Thoracic aorta (tissue), 2 donors: Measurements from ENCODE around the gene DERA. TPM values are rescaled to one million over a fixed set of nuclear protein-coding genes. Genes with fewer than 3 reads are reported as not detected.

ENCODE experiments used
- ATAC-seq: fragments of 150-250 bp; one replicate; pipeline ENCODE4 v1.8.0; 2017; ENCODE audit warnings: low read depth; ENCODE audit not compliant: insufficient number of reproducible peaks, low FRiP score
- DNase-seq: peaks from one replicate; pipeline ENCODE4 v3.0.0-alpha.2; 2020; ENCODE audit warnings: low spot score
- H3K27ac ChIP-seq, 2 donors: fragments of 200-600 bp; sonication (generic); 1 replicate in 1 of 2; 2 replicates in 1 of 2; pipeline ENCODE4 v1.5.1; 2016; ENCODE audit warnings: mild to moderate bottlenecking in 2 of 2, moderate library complexity in 2 of 2
- H3K27me3 ChIP-seq: fragments of 200-600 bp; sonication (generic); replicated peaks from 2 replicates; pipeline ENCODE4 v1.6.0; 2016; ENCODE audit warnings: mild to moderate bottlenecking; ENCODE audit not compliant: insufficient read depth
- H3K36me3 ChIP-seq: fragments of 200-600 bp; sonication (generic); one replicate; pipeline ENCODE4 v1.5.1; 2016
- H3K4me1 ChIP-seq, 2 donors: fragments of 200-600 bp; sonication (generic); 1 replicate in 1 of 2; 2 replicates in 1 of 2; pipeline versions ENCODE4 v1.5.1 to v1.6.0; 2016; ENCODE audit warnings: low read depth in 2 of 2, mild to moderate bottlenecking in 1 of 2; ENCODE audit not compliant: control insufficient read depth in 1 of 2
- H3K4me3 ChIP-seq: fragments of 200-600 bp; sonication (generic); 2 replicates; pipeline ENCODE4 v1.5.1; 2016; ENCODE audit warnings: mild to moderate bottlenecking
- H3K9me3 ChIP-seq: fragments of 200-600 bp; sonication (generic); 2 replicates; pipeline ENCODE4 v1.5.1; 2016
- total RNA-seq, 2 donors: library from RNA; depleted of rRNA; stranded (reverse); fragments of >200 nt; gene quantifications; one replicate each; pipeline versions ENCODE4 v1.1.0 to v1.2.3, GENCODE V29; 2016
- TF ChIP-seq, protein P1 (sequence below): fragments of 200-600 bp; sonication (generic); IDR thresholded peaks from one replicate; pipeline ENCODE4 v1.5.1; 2019; ENCODE audit warnings: antibody characterized with exemption

The DERA gene
- total RNA-seq, 2 donors from 2014 or later = 25.5 to 47.4 TPM

DNA sequence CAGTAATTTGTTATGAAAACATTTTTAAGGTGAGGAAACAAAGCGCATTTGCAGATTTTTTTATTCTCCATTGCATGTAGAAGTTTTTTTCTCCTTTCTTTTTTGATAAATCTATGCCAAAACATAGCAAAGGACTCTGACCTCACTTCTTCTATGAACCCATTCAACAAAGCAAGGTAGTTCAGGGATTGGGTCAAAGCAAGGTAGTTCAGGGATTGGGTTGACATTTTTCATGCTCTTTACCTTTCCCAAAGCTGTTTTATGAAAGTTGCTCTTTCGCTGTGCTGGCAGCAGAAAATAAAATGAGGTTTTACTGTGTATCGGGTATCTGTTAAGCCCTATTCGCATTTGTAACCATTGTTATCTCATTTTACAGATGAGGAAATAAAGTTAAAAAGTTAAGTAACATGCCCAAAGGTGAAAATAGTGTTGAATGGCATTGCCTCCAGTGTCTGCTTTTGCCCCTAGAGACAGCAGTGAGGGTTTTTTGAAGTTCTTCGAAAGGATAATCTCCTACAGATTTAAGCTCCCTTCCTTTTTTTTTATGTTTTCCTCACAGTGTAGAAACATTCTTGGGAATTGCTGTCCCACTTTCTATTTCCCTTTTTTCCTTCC, 18.4 kb upstream of the DERA start:
- no peak for ATAC-seq
- H3K4me1 ChIP-seq = peaks cover 0 to 7% of the 10 kb centered on the region in 2 donors
- H3K27me3 ChIP-seq = no peaks in the 10 kb centered on the region
- no peaks in the 10 kb centered on the region for H3K9me3 ChIP-seq
- no peak overlapping the region for H3K4me3 ChIP-seq
- H3K36me3 ChIP-seq = peaks cover 18% of the 10 kb centered on the region
- TF ChIP-seq, protein P1, sequence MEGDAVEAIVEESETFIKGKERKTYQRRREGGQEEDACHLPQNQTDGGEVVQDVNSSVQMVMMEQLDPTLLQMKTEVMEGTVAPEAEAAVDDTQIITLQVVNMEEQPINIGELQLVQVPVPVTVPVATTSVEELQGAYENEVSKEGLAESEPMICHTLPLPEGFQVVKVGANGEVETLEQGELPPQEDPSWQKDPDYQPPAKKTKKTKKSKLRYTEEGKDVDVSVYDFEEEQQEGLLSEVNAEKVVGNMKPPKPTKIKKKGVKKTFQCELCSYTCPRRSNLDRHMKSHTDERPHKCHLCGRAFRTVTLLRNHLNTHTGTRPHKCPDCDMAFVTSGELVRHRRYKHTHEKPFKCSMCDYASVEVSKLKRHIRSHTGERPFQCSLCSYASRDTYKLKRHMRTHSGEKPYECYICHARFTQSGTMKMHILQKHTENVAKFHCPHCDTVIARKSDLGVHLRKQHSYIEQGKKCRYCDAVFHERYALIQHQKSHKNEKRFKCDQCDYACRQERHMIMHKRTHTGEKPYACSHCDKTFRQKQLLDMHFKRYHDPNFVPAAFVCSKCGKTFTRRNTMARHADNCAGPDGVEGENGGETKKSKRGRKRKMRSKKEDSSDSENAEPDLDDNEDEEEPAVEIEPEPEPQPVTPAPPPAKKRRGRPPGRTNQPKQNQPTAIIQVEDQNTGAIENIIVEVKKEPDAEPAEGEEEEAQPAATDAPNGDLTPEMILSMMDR = no peak
- H3K27ac ChIP-seq = no peak overlapping the region
- no peak for DNase-seq

DNA sequence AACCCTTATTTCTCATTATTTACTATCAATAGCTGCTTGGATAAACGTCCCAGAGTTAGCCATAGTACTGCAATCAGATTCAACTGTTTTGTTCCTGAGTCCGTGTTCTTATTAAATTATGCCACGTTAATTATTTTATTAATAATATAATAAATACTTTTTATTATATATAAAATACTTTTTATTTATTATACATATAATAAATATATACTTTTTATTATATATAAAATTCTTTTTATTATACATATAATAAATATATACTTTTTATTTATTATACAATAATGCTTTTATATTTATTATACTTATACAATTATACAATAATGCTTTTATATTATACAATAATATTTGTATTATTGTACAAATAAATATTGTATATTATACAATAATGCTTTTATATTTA, 17.9 kb upstream of the DERA start:
- ATAC-seq (no peak), DNase-seq (no peak)
- H3K27me3 ChIP-seq = no peaks in the 10 kb centered on the region
- peaks cover 0 to 2% of the 10 kb centered on the region in 2 donors for H3K4me1 ChIP-seq
- no peaks in the 10 kb centered on the region for H3K9me3 ChIP-seq
- no peak overlapping the region for H3K4me3 ChIP-seq
- TF ChIP-seq, protein P1 = no peak
- no peak overlapping the region for H3K27ac ChIP-seq
- peaks cover 18% of the 10 kb centered on the region for H3K36me3 ChIP-seq

DNA sequence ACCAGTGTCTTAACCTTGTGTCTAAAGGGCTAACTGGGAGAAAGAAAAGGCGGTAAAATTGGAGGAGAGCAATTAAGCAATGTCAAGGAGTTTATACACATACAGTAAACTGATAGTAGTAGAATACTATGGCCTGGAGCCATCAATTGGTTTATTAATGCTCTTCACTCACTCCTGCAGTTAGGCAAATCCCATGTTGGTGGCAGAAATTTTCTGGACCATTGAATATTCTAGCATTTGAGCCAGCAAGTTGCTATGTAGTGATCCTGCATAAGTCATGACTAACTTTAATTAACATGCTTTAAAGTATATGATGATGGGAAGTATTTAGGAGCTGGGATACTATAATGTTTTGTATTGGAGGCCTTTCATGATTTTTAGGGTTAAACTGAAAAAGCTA, 14.3 kb upstream of the DERA start:
- no peak for ATAC-seq
- Histone ChIP-seq H3K27me3 (no peaks in the 10 kb centered on the region), H3K36me3 (peaks cover 26% of the 10 kb centered on the region), H3K9me3 (no peaks in the 10 kb centered on the region), H3K4me1 (no peaks in the 10 kb centered on the region), H3K4me3 (no peak overlapping the region), H3K27ac (no peak overlapping the region)
- TF ChIP-seq, protein P1 = no peak
- no peak for DNase-seq

DNA sequence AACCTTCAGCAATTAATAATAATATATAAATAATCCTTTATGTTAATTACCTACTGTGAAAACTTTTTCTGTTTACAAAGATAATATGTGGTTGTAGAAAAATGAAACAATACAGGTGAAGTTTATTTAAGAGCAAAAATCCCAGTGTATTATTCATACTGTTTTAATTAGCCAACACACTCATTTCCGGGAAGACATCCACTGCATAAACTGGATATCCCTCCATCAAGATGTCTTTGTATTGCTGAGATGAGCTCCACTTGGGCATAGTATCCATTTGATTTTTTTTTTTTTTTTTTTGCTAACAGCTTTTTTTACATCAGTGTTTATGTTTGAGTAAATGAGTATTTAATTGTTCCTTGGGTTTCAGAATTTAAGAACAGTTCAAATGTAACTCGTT, 13.7 kb upstream of the DERA start:
- ATAC-seq = no peak
- DNase-seq = no peak
- peaks cover 28% of the 10 kb centered on the region for H3K36me3 ChIP-seq
- TF ChIP-seq, protein P1 = no peak
- H3K4me3 ChIP-seq = no peak overlapping the region
- H3K27ac ChIP-seq = no peak overlapping the region
- H3K4me1 ChIP-seq = no peaks in the 10 kb centered on the region
- H3K27me3 ChIP-seq = no peaks in the 10 kb centered on the region
- no peaks in the 10 kb centered on the region for H3K9me3 ChIP-seq

DNA sequence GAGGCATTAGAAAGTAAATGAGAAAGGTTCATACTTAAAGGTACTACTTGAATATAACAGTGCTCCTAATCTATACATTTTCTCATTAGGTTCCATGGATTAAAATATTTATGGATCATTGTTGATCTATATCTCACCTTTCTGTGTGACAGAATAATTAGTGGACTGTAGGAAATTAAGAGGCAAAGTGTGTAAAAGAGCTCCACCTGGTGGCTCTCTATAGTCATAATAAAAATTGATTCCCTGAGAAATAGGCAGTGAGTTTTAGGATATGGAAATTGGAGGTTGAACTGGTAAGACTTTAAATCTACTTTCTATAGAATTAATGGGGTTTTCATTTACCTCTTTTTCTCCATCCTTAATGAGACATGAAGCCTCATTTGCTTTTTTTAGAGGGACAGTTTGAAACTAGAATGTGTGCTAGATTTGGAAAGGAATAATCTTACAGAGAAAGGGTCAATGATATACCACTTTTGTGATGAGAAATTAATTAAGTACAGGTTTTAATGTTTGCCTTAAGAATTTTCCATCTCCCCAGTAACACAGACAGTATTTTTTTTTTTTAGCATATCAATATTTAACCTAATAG, 11.8 kb upstream of the DERA start:
- ATAC-seq = no peak
- Histone ChIP-seq H3K27ac (no peak overlapping the region), H3K36me3 (peaks cover 34% of the 10 kb centered on the region), H3K4me1 (no peaks in the 10 kb centered on the region), H3K9me3 (no peaks in the 10 kb centered on the region), H3K4me3 (no peak overlapping the region), H3K27me3 (no peaks in the 10 kb centered on the region)
- TF ChIP-seq, protein P1 = peak; percentile 60
- no peak for DNase-seq
